WTC11 (cell line): ENCODE data around the gene WNT10A.

Source experiments
- FOXJ3 ChIP-seq: sonication (generic); formaldehyde crosslinking; IDR thresholded peaks from 2 replicates; pipeline ENCODE4 v1.9.0; 2021; ENCODE audit warnings: missing genetic modification reagents, mild to moderate bottlenecking, borderline replicate concordance
- GTF2I ChIP-seq: fragments of 250-450 bp; sonication (Bioruptor Pico); conservative IDR thresholded peaks from 2 replicates; pipeline ENCODE4 v1.4.0; 2021; ENCODE audit warnings: mild to moderate bottlenecking
- MAX ChIP-seq: sonication (generic); formaldehyde crosslinking; IDR thresholded peaks from 2 replicates; pipeline ENCODE4 v1.8.0; 2022; ENCODE audit warnings: mild to moderate bottlenecking, missing genetic modification reagents
- ZNF121 ChIP-seq: sonication (generic); formaldehyde crosslinking; IDR thresholded peaks from 2 replicates; pipeline ENCODE4 v1.8.0; 2023; ENCODE audit warnings: missing genetic modification reagents
- ZNF416 ChIP-seq: fragments of 250-450 bp; sonication (Bioruptor Pico); IDR thresholded peaks from 2 replicates; pipeline ENCODE4 v1.9.0; 2021; ENCODE audit warnings: mild to moderate bottlenecking, inconsistent platforms
- ZNF423 ChIP-seq: fragments of 250-450 bp; sonication (Bioruptor Pico); IDR thresholded peaks from 2 replicates; pipeline ENCODE4 v2.1.2; 2022; ENCODE audit warnings: mild to moderate bottlenecking, moderate library complexity
- TF ChIP-seq, protein P1 (sequence below): fragments of 200-600 bp; IDR thresholded peaks from 2 replicates; pipeline ENCODE4 v1.8.0; 2022; ENCODE audit warnings: antibody characterized with exemption
- TF ChIP-seq, protein P2 (sequence below): sonication (generic); formaldehyde crosslinking; IDR thresholded peaks from 2 replicates; pipeline ENCODE4 v1.8.1; 2023; ENCODE audit warnings: mild to moderate bottlenecking, missing genetic modification reagents, borderline replicate concordance
- TF ChIP-seq, protein P3 (sequence below): fragments of 250-450 bp; sonication (Bioruptor Pico); IDR thresholded peaks from 2 replicates; pipeline ENCODE4 v1.9.0; 2021; ENCODE audit warnings: mild to moderate bottlenecking

- TF ChIP-seq ZNF121 (no peak), ZNF423 (CRISPR knock-in tag) (no peak), FOXJ3 (CRISPR knock-in tag) (no peak), MAX (no peak), ZNF416 (CRISPR knock-in tag) (no peak), GTF2I (no peak)
- TF ChIP-seq, protein P1, sequence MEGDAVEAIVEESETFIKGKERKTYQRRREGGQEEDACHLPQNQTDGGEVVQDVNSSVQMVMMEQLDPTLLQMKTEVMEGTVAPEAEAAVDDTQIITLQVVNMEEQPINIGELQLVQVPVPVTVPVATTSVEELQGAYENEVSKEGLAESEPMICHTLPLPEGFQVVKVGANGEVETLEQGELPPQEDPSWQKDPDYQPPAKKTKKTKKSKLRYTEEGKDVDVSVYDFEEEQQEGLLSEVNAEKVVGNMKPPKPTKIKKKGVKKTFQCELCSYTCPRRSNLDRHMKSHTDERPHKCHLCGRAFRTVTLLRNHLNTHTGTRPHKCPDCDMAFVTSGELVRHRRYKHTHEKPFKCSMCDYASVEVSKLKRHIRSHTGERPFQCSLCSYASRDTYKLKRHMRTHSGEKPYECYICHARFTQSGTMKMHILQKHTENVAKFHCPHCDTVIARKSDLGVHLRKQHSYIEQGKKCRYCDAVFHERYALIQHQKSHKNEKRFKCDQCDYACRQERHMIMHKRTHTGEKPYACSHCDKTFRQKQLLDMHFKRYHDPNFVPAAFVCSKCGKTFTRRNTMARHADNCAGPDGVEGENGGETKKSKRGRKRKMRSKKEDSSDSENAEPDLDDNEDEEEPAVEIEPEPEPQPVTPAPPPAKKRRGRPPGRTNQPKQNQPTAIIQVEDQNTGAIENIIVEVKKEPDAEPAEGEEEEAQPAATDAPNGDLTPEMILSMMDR = no peak
- TF ChIP-seq, protein P2, sequence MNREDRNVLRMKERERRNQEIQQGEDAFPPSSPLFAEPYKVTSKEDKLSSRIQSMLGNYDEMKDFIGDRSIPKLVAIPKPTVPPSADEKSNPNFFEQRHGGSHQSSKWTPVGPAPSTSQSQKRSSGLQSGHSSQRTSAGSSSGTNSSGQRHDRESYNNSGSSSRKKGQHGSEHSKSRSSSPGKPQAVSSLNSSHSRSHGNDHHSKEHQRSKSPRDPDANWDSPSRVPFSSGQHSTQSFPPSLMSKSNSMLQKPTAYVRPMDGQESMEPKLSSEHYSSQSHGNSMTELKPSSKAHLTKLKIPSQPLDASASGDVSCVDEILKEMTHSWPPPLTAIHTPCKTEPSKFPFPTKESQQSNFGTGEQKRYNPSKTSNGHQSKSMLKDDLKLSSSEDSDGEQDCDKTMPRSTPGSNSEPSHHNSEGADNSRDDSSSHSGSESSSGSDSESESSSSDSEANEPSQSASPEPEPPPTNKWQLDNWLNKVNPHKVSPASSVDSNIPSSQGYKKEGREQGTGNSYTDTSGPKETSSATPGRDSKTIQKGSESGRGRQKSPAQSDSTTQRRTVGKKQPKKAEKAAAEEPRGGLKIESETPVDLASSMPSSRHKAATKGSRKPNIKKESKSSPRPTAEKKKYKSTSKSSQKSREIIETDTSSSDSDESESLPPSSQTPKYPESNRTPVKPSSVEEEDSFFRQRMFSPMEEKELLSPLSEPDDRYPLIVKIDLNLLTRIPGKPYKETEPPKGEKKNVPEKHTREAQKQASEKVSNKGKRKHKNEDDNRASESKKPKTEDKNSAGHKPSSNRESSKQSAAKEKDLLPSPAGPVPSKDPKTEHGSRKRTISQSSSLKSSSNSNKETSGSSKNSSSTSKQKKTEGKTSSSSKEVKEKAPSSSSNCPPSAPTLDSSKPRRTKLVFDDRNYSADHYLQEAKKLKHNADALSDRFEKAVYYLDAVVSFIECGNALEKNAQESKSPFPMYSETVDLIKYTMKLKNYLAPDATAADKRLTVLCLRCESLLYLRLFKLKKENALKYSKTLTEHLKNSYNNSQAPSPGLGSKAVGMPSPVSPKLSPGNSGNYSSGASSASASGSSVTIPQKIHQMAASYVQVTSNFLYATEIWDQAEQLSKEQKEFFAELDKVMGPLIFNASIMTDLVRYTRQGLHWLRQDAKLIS (CRISPR knock-in tag) = no peak
- TF ChIP-seq, protein P3, sequence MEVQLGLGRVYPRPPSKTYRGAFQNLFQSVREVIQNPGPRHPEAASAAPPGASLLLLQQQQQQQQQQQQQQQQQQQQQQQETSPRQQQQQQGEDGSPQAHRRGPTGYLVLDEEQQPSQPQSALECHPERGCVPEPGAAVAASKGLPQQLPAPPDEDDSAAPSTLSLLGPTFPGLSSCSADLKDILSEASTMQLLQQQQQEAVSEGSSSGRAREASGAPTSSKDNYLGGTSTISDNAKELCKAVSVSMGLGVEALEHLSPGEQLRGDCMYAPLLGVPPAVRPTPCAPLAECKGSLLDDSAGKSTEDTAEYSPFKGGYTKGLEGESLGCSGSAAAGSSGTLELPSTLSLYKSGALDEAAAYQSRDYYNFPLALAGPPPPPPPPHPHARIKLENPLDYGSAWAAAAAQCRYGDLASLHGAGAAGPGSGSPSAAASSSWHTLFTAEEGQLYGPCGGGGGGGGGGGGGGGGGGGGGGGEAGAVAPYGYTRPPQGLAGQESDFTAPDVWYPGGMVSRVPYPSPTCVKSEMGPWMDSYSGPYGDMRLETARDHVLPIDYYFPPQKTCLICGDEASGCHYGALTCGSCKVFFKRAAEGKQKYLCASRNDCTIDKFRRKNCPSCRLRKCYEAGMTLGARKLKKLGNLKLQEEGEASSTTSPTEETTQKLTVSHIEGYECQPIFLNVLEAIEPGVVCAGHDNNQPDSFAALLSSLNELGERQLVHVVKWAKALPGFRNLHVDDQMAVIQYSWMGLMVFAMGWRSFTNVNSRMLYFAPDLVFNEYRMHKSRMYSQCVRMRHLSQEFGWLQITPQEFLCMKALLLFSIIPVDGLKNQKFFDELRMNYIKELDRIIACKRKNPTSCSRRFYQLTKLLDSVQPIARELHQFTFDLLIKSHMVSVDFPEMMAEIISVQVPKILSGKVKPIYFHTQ (CRISPR knock-in tag) = no peak
Observed at GRCh38 chr2:218893349-218894150, 12.9 kb downstream of the WNT10A start.
